ENCODE data around the gene PDE6H. TPM values are rescaled to one million over a fixed set of nuclear protein-coding genes. Genes with fewer than 3 reads are reported as not detected.

Gene PDE6H
- total RNA-seq, 1 donor from 2014 or later: not detected

- no peak overlapping the region for H2AFZ ChIP-seq (replicated peaks)
- DNase-seq (ENCODE audit: low spot score): no peak
- H3K4me1 ChIP-seq: no peaks in the 10 kb centered on the region
Measured at GRCh38 chr12:14931359-14931758, 41.5 kb upstream of the PDE6H start.

GRCh38 chr12:14931791-14932560 is 40.9 kb upstream of the PDE6H start:
- Mint-ChIP-seq H3K27ac (no peak overlapping the region), H3K27me3 (ENCODE audit: insufficient read depth, low read depth) (peaks cover 3% of the 10 kb centered on the region), H3K4me3 (no peak overlapping the region), H3K36me3 (no peaks in the 10 kb centered on the region), H3K4me1 (peaks cover 4% of the 10 kb centered on the region), H3K9me3 (no peaks in the 10 kb centered on the region)
- no peak overlapping the region for H2AFZ ChIP-seq (replicated peaks)
- no peak overlapping the region for H3K9ac ChIP-seq
- H3F3A ChIP-seq (ENCODE audit: low read depth): no peaks in the 10 kb centered on the region
- no peaks in the 10 kb centered on the region for H3K27me3 ChIP-seq
- no peak for DNase-seq (ENCODE audit: low spot score)
- no peak overlapping the region for H3K4me2 ChIP-seq
- no peaks in the 10 kb centered on the region for H3K9me3 ChIP-seq (ENCODE audit: low read depth)
- no peak overlapping the region for H3K27ac ChIP-seq
- H3K36me3 ChIP-seq: no peaks in the 10 kb centered on the region
- H3K4me1 ChIP-seq: no peaks in the 10 kb centered on the region
- H3K79me2 ChIP-seq (ENCODE audit: low read depth): no peaks in the 10 kb centered on the region
- H4K20me1 ChIP-seq (ENCODE audit: low read depth): no peaks in the 10 kb centered on the region
- TF ChIP-seq EZH2phosphoT487 (IDR thresholded peaks at IDR 0.05) (no peak), CTCF (IDR thresholded peaks at IDR 0.05) (no peak), EZH2 (IDR thresholded peaks at IDR 0.05) (no peak)
- H3K4me3 ChIP-seq: no peak overlapping the region

More at GRCh38 chr12:14931359-14931758, 41.5 kb upstream of the PDE6H start:
- H3K4me3 ChIP-seq: no peak overlapping the region
- H3K27me3 ChIP-seq: no peaks in the 10 kb centered on the region
- H3K9me3 Mint-ChIP-seq: no peaks in the 10 kb centered on the region
- peaks cover 4% of the 10 kb centered on the region for H3K4me1 Mint-ChIP-seq
- no peaks in the 10 kb centered on the region for H3K9me3 ChIP-seq (ENCODE audit: low read depth)
- H3K36me3 Mint-ChIP-seq: no peaks in the 10 kb centered on the region
- no peaks in the 10 kb centered on the region for H3K27me3 Mint-ChIP-seq (ENCODE audit: insufficient read depth, low read depth)
- no peak overlapping the region for H3K4me2 ChIP-seq
- H3K36me3 ChIP-seq: no peaks in the 10 kb centered on the region
- TF ChIP-seq EZH2 (IDR thresholded peaks at IDR 0.05): no peak
- no peak for TF ChIP-seq CTCF (IDR thresholded peaks at IDR 0.05)
- TF ChIP-seq EZH2phosphoT487 (IDR thresholded peaks at IDR 0.05): no peak
- no peak overlapping the region for H3K9ac ChIP-seq
- H3K27ac Mint-ChIP-seq: no peak overlapping the region
- no peaks in the 10 kb centered on the region for H3F3A ChIP-seq (ENCODE audit: low read depth)
- no peaks in the 10 kb centered on the region for H4K20me1 ChIP-seq (ENCODE audit: low read depth)
- H3K79me2 ChIP-seq (ENCODE audit: low read depth): no peaks in the 10 kb centered on the region
- no peak overlapping the region for H3K4me3 Mint-ChIP-seq
- H3K27ac ChIP-seq: no peak overlapping the region

- Histone ChIP-seq H3K4me2 (no peak overlapping the region), H3K27ac (no peak overlapping the region), H3K79me2 (ENCODE audit: low read depth) (no peaks in the 10 kb centered on the region), H2AFZ (replicated peaks) (no peak overlapping the region), H3K9me3 (ENCODE audit: low read depth) (no peaks in the 10 kb centered on the region), H3K4me1 (no peaks in the 10 kb centered on the region), H3K9ac (no peak overlapping the region), H3K27me3 (no peaks in the 10 kb centered on the region), H3K4me3 (no peak overlapping the region), H3F3A (ENCODE audit: low read depth) (no peaks in the 10 kb centered on the region), H4K20me1 (ENCODE audit: low read depth) (no peaks in the 10 kb centered on the region), H3K36me3 (no peaks in the 10 kb centered on the region)
- H3K4me3 Mint-ChIP-seq: no peak overlapping the region
- no peak for DNase-seq (ENCODE audit: low spot score)
- TF ChIP-seq CTCF (IDR thresholded peaks at IDR 0.05) (no peak), EZH2phosphoT487 (IDR thresholded peaks at IDR 0.05) (no peak), EZH2 (IDR thresholded peaks at IDR 0.05) (no peak)
- H3K27me3 Mint-ChIP-seq (ENCODE audit: insufficient read depth, low read depth): peaks cover 5% of the 10 kb centered on the region
- no peaks in the 10 kb centered on the region for H3K4me1 Mint-ChIP-seq
- H3K9me3 Mint-ChIP-seq: no peaks in the 10 kb centered on the region
- no peaks in the 10 kb centered on the region for H3K36me3 Mint-ChIP-seq
- no peak overlapping the region for H3K27ac Mint-ChIP-seq
Measured at GRCh38 chr12:14934511-14934910, 38.3 kb upstream of the PDE6H start.

All from neural progenitor cell (in vitro differentiated cells).